GM21526 (cell line): Measurements from ENCODE around the gene PDZK1.
"Not testable (repeated sequence)": the region's sequence is repeated elsewhere in the genome, so short reads cannot be mapped to it uniquely, and the experiment has no call there.

Experiments
- ATAC-seq: cut with Tn5 transposase; IDR thresholded peaks from one replicate; pipeline ENCODE4 v1.9.1; 2021; ENCODE audit warnings: moderate library complexity; ENCODE audit not compliant: unreplicated experiment, low FRiP score

PDZK1 gene

GRCh38 chr1:145665015-145665414, 42.2 kb downstream of the PDZK1 start:
- ATAC-seq = not testable (repeated sequence)

DNA sequence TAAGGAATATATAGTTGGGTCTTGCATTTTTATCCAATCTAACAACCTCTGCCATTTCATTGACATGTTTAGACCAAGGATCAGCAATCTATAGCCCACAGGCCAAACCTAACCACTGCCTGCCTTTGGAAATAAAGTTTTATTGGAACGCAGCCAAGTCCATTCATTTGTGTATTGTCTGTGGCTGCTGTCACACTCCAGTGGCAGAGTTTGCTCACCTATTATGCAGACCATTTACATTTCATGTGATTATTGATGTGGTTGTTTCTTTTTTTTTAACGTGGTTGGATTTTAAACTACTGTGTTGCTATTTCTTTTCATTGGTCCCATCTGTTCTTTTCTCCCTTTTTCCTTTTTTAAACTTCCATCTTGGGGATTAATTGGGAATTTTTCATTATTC, 44.7 kb downstream of the PDZK1 start:
- ATAC-seq = not testable (repeated sequence)

- ATAC-seq = not testable (repeated sequence)
Measured at GRCh38 chr1:145656245-145656943, 50.8 kb downstream of the PDZK1 start.

DNA sequence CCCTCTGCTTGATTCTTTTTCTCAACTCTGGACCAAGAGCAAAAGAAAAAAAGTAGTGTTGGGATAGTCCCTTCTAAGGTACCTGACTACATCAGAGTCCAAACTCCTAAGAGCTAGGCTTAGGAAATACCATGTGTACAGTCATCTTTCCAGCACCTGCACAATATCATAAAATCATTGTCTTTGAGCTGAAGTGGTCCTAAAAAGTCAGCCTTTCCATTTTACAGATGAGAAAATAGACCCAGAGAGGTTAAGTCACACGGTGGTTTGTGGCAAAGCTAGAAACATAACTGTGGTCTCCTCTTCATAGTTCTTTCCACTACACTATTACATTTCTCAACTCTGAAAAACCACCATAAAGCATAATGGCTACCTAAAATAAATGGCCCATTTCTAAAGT, 63.2 kb downstream of the PDZK1 start:
- ATAC-seq = not testable (repeated sequence)

DNA sequence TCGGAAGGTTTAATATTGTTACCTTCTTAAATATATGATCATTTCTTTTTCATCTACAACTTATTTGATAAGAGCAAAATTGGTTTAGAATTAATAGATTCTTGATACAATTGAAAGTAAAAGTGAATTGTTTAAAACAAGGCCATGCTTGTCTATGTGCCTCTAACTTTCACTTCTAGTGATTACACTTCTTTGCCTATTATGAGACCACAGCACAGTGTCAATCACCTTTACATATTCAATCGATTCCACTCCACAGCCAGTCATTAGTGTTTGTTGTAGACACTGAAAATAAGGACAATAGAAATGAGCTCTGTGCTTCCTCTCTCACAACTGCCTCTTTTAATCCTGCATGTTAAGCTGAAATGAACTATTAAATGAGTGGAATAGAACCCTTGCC, 65.3 kb downstream of the PDZK1 start:
- ATAC-seq = not testable (repeated sequence)

- not testable (repeated sequence) for ATAC-seq
Measured at GRCh38 chr1:145636237-145636636, 70.9 kb downstream of the PDZK1 start.

DNA sequence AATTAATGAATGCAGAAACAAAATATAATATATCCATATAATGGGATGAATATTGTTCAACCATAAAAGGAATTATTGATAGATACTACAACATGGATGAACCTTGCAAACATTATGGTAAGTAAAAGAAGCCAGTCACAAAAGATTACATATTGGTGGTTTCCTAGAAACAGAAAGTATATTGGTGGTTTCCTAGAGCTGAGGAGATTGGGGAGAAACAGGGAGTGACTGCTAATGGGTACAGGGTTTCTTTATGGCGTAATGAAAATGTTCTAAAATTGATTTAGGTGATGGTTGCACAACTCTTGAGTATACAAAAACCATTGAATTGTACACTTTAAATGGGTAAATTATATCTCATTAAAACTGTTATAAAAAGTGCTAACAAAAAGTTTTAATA, 85.0 kb downstream of the PDZK1 start:
- not testable (repeated sequence) for ATAC-seq
